ENCODE results near the gene CASQ2. TPM values are rescaled to one million over a fixed set of nuclear protein-coding genes. Genes with fewer than 3 reads are reported as not detected.

CASQ2 gene
- total RNA-seq, 1 experiment from 2014 or later: not detected

GRCh38 chr1:115660151-115660550 lies 108.4 kb downstream of the CASQ2 start:
- Histone ChIP-seq H4K20me1 (ENCODE audit: insufficient read depth) (no peaks in the 10 kb centered on the region), H2AFZ (ENCODE audit: low read depth, low read length, poor library complexity, severe bottlenecking) (no peak overlapping the region), H3K27me3 (ENCODE audit: insufficient read depth, low read length) (no peaks in the 10 kb centered on the region), H3K9ac (ENCODE audit: low read length) (no peak overlapping the region), H3K9me2 (ENCODE audit: insufficient read depth) (no peaks in the 10 kb centered on the region), H3K4me1 (ENCODE audit: control insufficient read depth in 1 of 2, insufficient read depth in 2 of 2, low read length in 2 of 2) (peaks cover 8 to 13% of the 10 kb centered on the region in 2 experiments), H3K4me3 (replicated peaks in 1 of 2; ENCODE audit: low read depth in 1 of 2, low read length in 2 of 2) (no peak overlapping the region), H3K36me3 (ENCODE audit: control insufficient read depth in 1 of 2, insufficient read depth in 2 of 2, low read length in 2 of 2) (peaks cover 20 to 33% of the 10 kb centered on the region in 2 experiments), H3K4me2 (ENCODE audit: low read length) (no peak overlapping the region), H3K27ac (ENCODE audit: low read depth, low read length) (no peak overlapping the region), H3K9me3 (ENCODE audit: control insufficient read depth in 1 of 2, insufficient read depth in 1 of 2, low read depth in 1 of 2, low read length in 2 of 2) (no peaks in the 10 kb centered on the region), H3K79me2 (ENCODE audit: insufficient read depth, low read length) (peaks cover 34% of the 10 kb centered on the region)
- RAD21 ChIA-PET (ENCODE audit: low non-redundant PET in 1 of 2, low total read pairs in 2 of 2, uncharacterized antibody in 2 of 2, unreplicated experiment in 2 of 2): no interaction called here
- BruUV-seq (replicated peaks): no TSS peak
- CTCF ChIA-PET: interaction anchor here (1.7 kb wide), 1 partner anchor 47 kb away, joined by 5 read pairs; no protein-coding TSS in a partner anchor
- no peak for TF ChIP-seq YY1 (IDR thresholded peaks at IDR 0.05; ENCODE audit: extremely low read depth, insufficient replicate concordance, low read depth, low read length)
- TF ChIP-seq, protein P1, sequence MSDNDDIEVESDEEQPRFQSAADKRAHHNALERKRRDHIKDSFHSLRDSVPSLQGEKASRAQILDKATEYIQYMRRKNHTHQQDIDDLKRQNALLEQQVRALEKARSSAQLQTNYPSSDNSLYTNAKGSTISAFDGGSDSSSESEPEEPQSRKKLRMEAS (IDR thresholded peaks at IDR 0.05): no peak
- no peak for TF ChIP-seq EZH2phosphoT487 (IDR thresholded peaks at IDR 0.05; ENCODE audit: borderline replicate concordance)
- TF ChIP-seq SP1 (IDR thresholded peaks at IDR 0.05; ENCODE audit: low read depth): no peak
- ATAC-seq (no peak), DNase-seq (ENCODE audit: low read depth, low spot score) (no peak)
- intact Hi-C loops (cut with micrococcal nuclease): no loop called here
- POLR2A ChIA-PET: no interaction called here

GRCh38 chr1:115658646-115659045 lies 109.9 kb downstream of the CASQ2 start:
- BruUV-seq (replicated peaks): no TSS peak
- TF ChIP-seq CEBPB (IDR thresholded peaks at IDR 0.05; ENCODE audit: low read depth) (no peak), ZFX (IDR thresholded peaks at IDR 0.05) (no peak), SP1 (IDR thresholded peaks at IDR 0.05; ENCODE audit: low read depth) (no peak), EZH2phosphoT487 (IDR thresholded peaks at IDR 0.05; ENCODE audit: borderline replicate concordance) (no peak), POLR2A (IDR thresholded peaks at IDR 0.05; ENCODE audit: borderline replicate concordance, extremely low read depth, insufficient read depth, insufficient read length) (no peak), SIN3A (IDR thresholded peaks at IDR 0.05; ENCODE audit: low read depth) (no peak), EZH2 (IDR thresholded peaks at IDR 0.05) (no peak), ELF1 (IDR thresholded peaks at IDR 0.05; ENCODE audit: borderline replicate concordance, low read depth) (no peak), TCF7L2 (IDR thresholded peaks at IDR 0.05; ENCODE audit: borderline replicate concordance, extremely low read depth, insufficient read depth, insufficient read length) (no peak)
- TF ChIP-seq, protein P2, sequence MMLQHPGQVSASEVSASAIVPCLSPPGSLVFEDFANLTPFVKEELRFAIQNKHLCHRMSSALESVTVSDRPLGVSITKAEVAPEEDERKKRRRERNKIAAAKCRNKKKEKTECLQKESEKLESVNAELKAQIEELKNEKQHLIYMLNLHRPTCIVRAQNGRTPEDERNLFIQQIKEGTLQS (IDR thresholded peaks at IDR 0.05): no peak
- TF ChIP-seq, protein P3, sequence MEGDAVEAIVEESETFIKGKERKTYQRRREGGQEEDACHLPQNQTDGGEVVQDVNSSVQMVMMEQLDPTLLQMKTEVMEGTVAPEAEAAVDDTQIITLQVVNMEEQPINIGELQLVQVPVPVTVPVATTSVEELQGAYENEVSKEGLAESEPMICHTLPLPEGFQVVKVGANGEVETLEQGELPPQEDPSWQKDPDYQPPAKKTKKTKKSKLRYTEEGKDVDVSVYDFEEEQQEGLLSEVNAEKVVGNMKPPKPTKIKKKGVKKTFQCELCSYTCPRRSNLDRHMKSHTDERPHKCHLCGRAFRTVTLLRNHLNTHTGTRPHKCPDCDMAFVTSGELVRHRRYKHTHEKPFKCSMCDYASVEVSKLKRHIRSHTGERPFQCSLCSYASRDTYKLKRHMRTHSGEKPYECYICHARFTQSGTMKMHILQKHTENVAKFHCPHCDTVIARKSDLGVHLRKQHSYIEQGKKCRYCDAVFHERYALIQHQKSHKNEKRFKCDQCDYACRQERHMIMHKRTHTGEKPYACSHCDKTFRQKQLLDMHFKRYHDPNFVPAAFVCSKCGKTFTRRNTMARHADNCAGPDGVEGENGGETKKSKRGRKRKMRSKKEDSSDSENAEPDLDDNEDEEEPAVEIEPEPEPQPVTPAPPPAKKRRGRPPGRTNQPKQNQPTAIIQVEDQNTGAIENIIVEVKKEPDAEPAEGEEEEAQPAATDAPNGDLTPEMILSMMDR (IDR thresholded peaks at IDR 0.05 in 2 of 3, conservative IDR thresholded peaks at IDR 0.05 in 1 of 3; ENCODE audit: borderline replicate concordance in 1 of 3, insufficient read depth in 1 of 3, low read depth in 2 of 3, low read length in 2 of 3): no peak
- RAD21 ChIA-PET (ENCODE audit: low non-redundant PET in 1 of 2, low total read pairs in 2 of 2, uncharacterized antibody in 2 of 2, unreplicated experiment in 2 of 2): no interaction called here
- Histone ChIP-seq H3K9me2 (ENCODE audit: insufficient read depth) (no peaks in the 10 kb centered on the region), H3K9me3 (ENCODE audit: control insufficient read depth in 1 of 2, insufficient read depth in 1 of 2, low read depth in 1 of 2, low read length in 2 of 2) (no peaks in the 10 kb centered on the region), H3K4me1 (ENCODE audit: control insufficient read depth in 1 of 2, insufficient read depth in 2 of 2, low read length in 2 of 2) (no peaks in the 10 kb centered on the region), H3K4me3 (replicated peaks in 1 of 2; ENCODE audit: low read depth in 1 of 2, low read length in 2 of 2) (no peak overlapping the region), H3K27me3 (ENCODE audit: insufficient read depth, low read length) (no peaks in the 10 kb centered on the region), H3K36me3 (ENCODE audit: control insufficient read depth in 1 of 2, insufficient read depth in 2 of 2, low read length in 2 of 2) (peaks cover 18 to 19% of the 10 kb centered on the region in 2 experiments; a peak in 3 of 4 replicates), H3K27ac (ENCODE audit: low read depth, low read length) (no peak overlapping the region), H2AFZ (ENCODE audit: low read depth, low read length, poor library complexity, severe bottlenecking) (no peak overlapping the region), H3K79me2 (ENCODE audit: insufficient read depth, low read length) (peaks cover 43% of the 10 kb centered on the region), H3K9ac (ENCODE audit: low read length) (no peak overlapping the region), H4K20me1 (ENCODE audit: insufficient read depth) (no peaks in the 10 kb centered on the region), H3K4me2 (ENCODE audit: low read length) (no peak overlapping the region)
- intact Hi-C loops (cut with micrococcal nuclease): no loop called here
- CTCF ChIA-PET: interaction anchor here (1.1 kb wide), 1 partner anchor 48 kb away, joined by 3 read pairs; no protein-coding TSS in a partner anchor
- ATAC-seq: no peak
- no peak for DNase-seq (ENCODE audit: low read depth, low spot score)
- POLR2A ChIA-PET: no interaction called here
